HG02981 (cell line): ENCODE results near the gene VPREB3.

Source experiments
- ATAC-seq: cut with Tn5 transposase; IDR thresholded peaks from one replicate; pipeline ENCODE4 v1.9.1; 2021; ENCODE audit warnings: mild to moderate bottlenecking, moderate library complexity; ENCODE audit not compliant: unreplicated experiment

The VPREB3 gene

GRCh38 chr22:23783265-23784150, 29.3 kb upstream of the VPREB3 start:
- no peak for ATAC-seq

GRCh38 chr22:23782703-23783102, 28.5 kb upstream of the VPREB3 start:
- ATAC-seq = no peak

- no peak for ATAC-seq
Measured at GRCh38 chr22:23782252-23782651, 28.0 kb upstream of the VPREB3 start.

- no peak for ATAC-seq
Measured at GRCh38 chr22:23781511-23782183, 27.4 kb upstream of the VPREB3 start.

- no peak for ATAC-seq
Measured at GRCh38 chr22:23781065-23781464, 26.8 kb upstream of the VPREB3 start.

GRCh38 chr22:23780146-23780748, 26.0 kb upstream of the VPREB3 start:
- no peak for ATAC-seq

- ATAC-seq = no peak
Measured at GRCh38 chr22:23779731-23780130, 25.5 kb upstream of the VPREB3 start.

GRCh38 chr22:23779083-23779482, 24.9 kb upstream of the VPREB3 start:
- ATAC-seq = no peak

- no peak for ATAC-seq
Measured at GRCh38 chr22:23778577-23778900, 24.3 kb upstream of the VPREB3 start.

- no peak for ATAC-seq
Measured at GRCh38 chr22:23777776-23778576, 23.8 kb upstream of the VPREB3 start.

- no peak for ATAC-seq
Measured at GRCh38 chr22:23775779-23776375, 21.7 kb upstream of the VPREB3 start.

- no peak for ATAC-seq
Measured at GRCh38 chr22:23774922-23775436, 20.8 kb upstream of the VPREB3 start.

- no peak for ATAC-seq
Measured at GRCh38 chr22:23774114-23774921, 20.1 kb upstream of the VPREB3 start.

GRCh38 chr22:23773483-23774113, 19.4 kb upstream of the VPREB3 start:
- no peak for ATAC-seq

- ATAC-seq = no peak
Measured at GRCh38 chr22:23772649-23773473, 18.6 kb upstream of the VPREB3 start, which contains the start of gene MMP11. Gene MMP11 (plus strand): TSS chr22:23772849. CDS start chr22:23772871, 22 bp downstream.

GRCh38 chr22:23772315-23772648, 18.1 kb upstream of the VPREB3 start:
- no peak for ATAC-seq

- ATAC-seq = no peak
Measured at GRCh38 chr22:23769321-23769965, 15.2 kb upstream of the VPREB3 start.
